SK-N-SH (cell line): ENCODE results near the gene ZNF747. TPM values are rescaled to one million over a fixed set of nuclear protein-coding genes. Genes with fewer than 3 reads are reported as not detected.

Source experiments
- CTCF ChIA-PET: fragments of 300-600, 350-600 bp; formaldehyde crosslinking; extraction: SDS; loops from one replicate; lab custom pipeline; 2021; lab: Yijun Ruan, JAX
- POLR2A ChIA-PET: fragments of 350-600 bp; sonication (Branson Sonifier 250); formaldehyde crosslinking; extraction: SDS; loops from one replicate; lab custom pipeline; 2020; ENCODE audit warnings: antibody characterized with exemption, inconsistent platforms; lab: Yijun Ruan, JAX
- DNase-seq: peaks from one replicate; pipeline ENCODE4 v3.0.0; 2012
- H2AFZ ChIP-seq: fragments of 200-600 bp; sonication (generic); 2 replicates; pipeline ENCODE4 v1.8.1; 2016; ENCODE audit warnings: antibody characterized with exemption, mild to moderate bottlenecking, low read depth
- H3F3A ChIP-seq: fragments of 200-600 bp; sonication (generic); replicated peaks from 2 replicates; pipeline ENCODE3; 2016; ENCODE audit warnings: antibody characterized with exemption, mild to moderate bottlenecking; ENCODE audit not compliant: insufficient read depth
- H3K27ac ChIP-seq, 2 experiments: fragments of 200-500 bp in 1 of 2; fragments of 200-600 bp in 1 of 2; sonication (Bioruptor generic) in 1 of 2; sonication (generic), shearing (Covaris generic) in 1 of 2; 2 replicates each; pipeline versions ENCODE4 v1.5.1 to v1.6.1; 2014 to 2016; ENCODE audit warnings: low read depth in 2 of 2, inconsistent platforms in 1 of 2, low read length in 1 of 2, mild to moderate bottlenecking in 1 of 2, mixed read lengths in 1 of 2
- H3K27me3 ChIP-seq: fragments of 200-600 bp; sonication (generic), shearing (Covaris generic); 2 replicates; pipeline ENCODE4 v1.6.1; 2016; ENCODE audit warnings: mixed run types; ENCODE audit not compliant: insufficient read depth
- H3K36me3 ChIP-seq, 2 experiments: fragments of 200-500 bp in 1 of 2; fragments of 200-600 bp in 1 of 2; sonication (Bioruptor generic) in 1 of 2; sonication (generic) in 1 of 2; replicated peaks in 1 of 2; 2 replicates each; pipeline versions ENCODE3 to v1.5.1; 2014 to 2016; ENCODE audit warnings: low read length in 1 of 2, mild to moderate bottlenecking in 1 of 2; ENCODE audit not compliant: insufficient read depth in 2 of 2, control insufficient read depth in 1 of 2
- H3K4me1 ChIP-seq, 2 experiments: fragments of 200-500 bp in 1 of 2; fragments of 200-600 bp in 1 of 2; sonication (Bioruptor generic) in 1 of 2; sonication (generic), shearing (Covaris generic) in 1 of 2; 2 replicates each; pipeline versions ENCODE4 v1.5.1 to v1.6.1; 2014 to 2016; ENCODE audit warnings: low read depth in 1 of 2, low read length in 1 of 2, mixed run types in 1 of 2; ENCODE audit not compliant: insufficient read depth in 2 of 2, control insufficient read depth in 1 of 2
- H3K4me2 ChIP-seq: fragments of 200-600 bp; sonication (generic), shearing (Covaris generic); 2 replicates; pipeline ENCODE4 v1.6.1; 2017; ENCODE audit warnings: mixed run types
- H3K4me3 ChIP-seq, 2 experiments: fragments of 200-500 bp in 1 of 2; fragments of 200-600 bp in 1 of 2; sonication (Bioruptor generic) in 1 of 2; sonication (generic), shearing (Covaris generic) in 1 of 2; 2 replicates each; pipeline versions ENCODE4 v1.5.1 to v1.8.1; 2014 to 2016; ENCODE audit warnings: low read depth in 2 of 2, inconsistent platforms in 1 of 2, low read length in 1 of 2, mild to moderate bottlenecking in 1 of 2, mixed read lengths in 1 of 2, moderate library complexity in 1 of 2
- H3K79me2 ChIP-seq: fragments of 200-600 bp; sonication (generic); 2 replicates; pipeline ENCODE4 v1.8.1; 2017; ENCODE audit warnings: mild to moderate bottlenecking; ENCODE audit not compliant: insufficient read depth
- H3K9ac ChIP-seq: fragments of 200-600 bp; sonication (generic); 2 replicates; pipeline ENCODE4 v1.6.1; 2017; ENCODE audit warnings: mixed run types
- H3K9me2 ChIP-seq: fragments of 200-600 bp; sonication (generic); 2 replicates; pipeline ENCODE4 v1.6.1; 2017; ENCODE audit warnings: mixed run types
- H3K9me3 ChIP-seq: fragments of 200-600 bp; sonication (generic); 2 replicates; pipeline ENCODE4 v1.6.1; 2017; ENCODE audit warnings: mixed run types, mild to moderate bottlenecking, moderate library complexity
- H4K20me1 ChIP-seq: fragments of 200-600 bp; sonication (generic); 2 replicates; pipeline ENCODE4 v1.6.1; 2017; ENCODE audit warnings: mild to moderate bottlenecking, mixed run types; ENCODE audit not compliant: insufficient read depth
- CHD2 ChIP-seq: fragments of 150-350 bp; IDR thresholded peaks from 2 replicates; pipeline ENCODE4 v1.6.1; 2018; ENCODE audit warnings: low read length; ENCODE audit not compliant: partially characterized antibody
- CTCF ChIP-seq: fragments of 200-600 bp; sonication (generic); IDR thresholded peaks from 2 replicates; pipeline ENCODE4 v1.6.1; 2017; ENCODE audit warnings: antibody characterized with exemption, mild to moderate bottlenecking, moderate library complexity
- ELF1 ChIP-seq: IDR thresholded peaks from 2 replicates; pipeline ENCODE4 v1.4.0; 2012
- EP300 ChIP-seq, 2 experiments: IDR thresholded peaks; 2 replicates each; pipeline versions ENCODE4 v1.4.0 to v1.6.1; 2012; ENCODE audit warnings: borderline replicate concordance in 1 of 2, low read depth in 1 of 2, low read length in 1 of 2
- EZH2phosphoT487 ChIP-seq: fragments of 200-600 bp; sonication (generic); IDR thresholded peaks from 2 replicates; pipeline ENCODE4 v1.6.1; 2017; ENCODE audit warnings: low read depth, mixed run types, mild to moderate bottlenecking, antibody characterized with exemption, moderate library complexity, borderline replicate concordance
- FOSL2 ChIP-seq: IDR thresholded peaks from 2 replicates; pipeline ENCODE4 v1.4.0; 2012; ENCODE audit warnings: low read depth, mild to moderate bottlenecking, moderate library complexity, borderline replicate concordance
- FOXJ3 ChIP-seq: sonication (generic); formaldehyde crosslinking; IDR thresholded peaks from 2 replicates; pipeline ENCODE4 v1.5.1; 2020; ENCODE audit warnings: mild to moderate bottlenecking, missing genetic modification reagents
- GABPA ChIP-seq: IDR thresholded peaks from 2 replicates; pipeline ENCODE4 v1.4.0; 2012; ENCODE audit warnings: low read depth, mild to moderate bottlenecking
- JUND ChIP-seq: IDR thresholded peaks from 2 replicates; pipeline ENCODE4 v1.4.0; 2012
- MEF2A ChIP-seq: IDR thresholded peaks from 2 replicates; pipeline ENCODE4 v1.4.0; 2012; ENCODE audit warnings: low read depth, borderline replicate concordance
- NFIC ChIP-seq: IDR thresholded peaks from 2 replicates; pipeline ENCODE4 v1.4.0; 2012; ENCODE audit warnings: borderline replicate concordance
- POLR2AphosphoS5 ChIP-seq: IDR thresholded peaks from 2 replicates; pipeline ENCODE4 v1.6.1; 2012; ENCODE audit warnings: low read depth, low read length
- RAD21 ChIP-seq: IDR thresholded peaks from 2 replicates; pipeline ENCODE4 v1.6.1; 2012; ENCODE audit warnings: mild to moderate bottlenecking, low read length
- SIN3A ChIP-seq: IDR thresholded peaks from 2 replicates; pipeline ENCODE4 v1.6.1; 2012; ENCODE audit warnings: low read depth, mild to moderate bottlenecking, low read length, moderate library complexity, borderline replicate concordance
- TEAD4 ChIP-seq: IDR thresholded peaks from 2 replicates; pipeline ENCODE4 v1.4.0; 2012; ENCODE audit warnings: mild to moderate bottlenecking, borderline replicate concordance; ENCODE audit not compliant: insufficient read depth
- USF2 ChIP-seq: fragments of 150-350 bp; IDR thresholded peaks from 2 replicates; pipeline ENCODE4 v1.6.1; 2017; ENCODE audit warnings: antibody characterized with exemption, low read length, low read depth, borderline replicate concordance
- ZBTB33 ChIP-seq: IDR thresholded peaks from 2 replicates; pipeline ENCODE4 v1.4.0; 2012; ENCODE audit warnings: low read depth, borderline replicate concordance
- WGBS: methylation state at CpG from one replicate; pipeline ENCODE4 v1.1.6; 2017; ENCODE audit warnings: low lambda C conversion rate; 5-methylcytosine and 5-hydroxymethylcytosine counted together
- polyA plus RNA-seq, 3 experiments: library from polyadenylated mRNA; depleted of rRNA; stranded (reverse); fragments of >200 nt; gene quantifications; 2 replicates each; pipeline ENCODE4 v1.2.3, GENCODE V29; 2012
- TF ChIP-seq, protein P1 (sequence below): IDR thresholded peaks from 2 replicates; pipeline ENCODE4 v1.6.1; 2012; ENCODE audit warnings: mild to moderate bottlenecking, low read depth, low read length, moderate library complexity
- TF ChIP-seq, protein P2 (sequence below): IDR thresholded peaks from 2 replicates; pipeline ENCODE4; 2012

Gene ZNF747
- polyA plus RNA-seq, 1 of the 3 experiments (the other 2 are of a cell fraction): 5.8 TPM

DNA sequence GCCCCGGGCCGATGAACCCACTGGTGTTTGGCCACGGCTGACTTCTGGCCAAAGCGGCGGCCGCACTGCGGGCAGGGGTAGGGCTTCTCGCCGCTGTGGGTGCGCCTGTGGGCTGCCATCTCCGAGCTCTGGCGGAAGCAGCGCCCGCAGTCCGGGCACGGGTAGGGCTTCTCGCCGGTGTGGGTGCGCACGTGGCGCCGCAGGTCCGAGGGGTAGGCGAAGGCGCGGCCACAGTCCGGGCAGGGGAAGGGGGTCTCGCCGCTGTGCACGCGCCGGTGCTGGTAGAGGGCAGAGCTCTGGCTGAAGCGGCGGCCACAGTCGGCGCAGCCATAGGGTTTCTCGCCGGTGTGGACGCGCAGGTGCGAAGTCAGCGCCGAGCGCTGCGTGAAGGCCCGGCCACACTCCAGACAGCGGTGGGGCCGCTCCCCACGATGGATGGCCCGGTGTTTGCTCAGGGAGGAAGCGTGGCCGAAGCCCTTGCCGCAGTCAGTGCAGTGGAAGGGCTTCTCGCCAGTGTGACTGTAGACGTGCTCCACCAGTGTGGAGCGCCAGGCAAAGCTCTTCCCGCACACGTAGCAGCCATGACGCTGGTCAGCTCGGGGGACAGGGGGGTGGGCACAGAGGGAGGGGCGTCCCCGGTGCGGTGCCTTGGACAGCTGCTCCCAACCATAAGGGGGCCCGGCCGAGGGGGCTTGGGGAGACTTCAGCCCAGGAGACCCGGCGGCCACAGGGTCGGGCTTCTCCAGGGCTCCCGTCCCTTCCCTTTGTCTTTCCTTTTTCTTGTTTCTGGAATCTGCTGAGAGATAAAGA is 20.9 kb upstream of the ZNF747 start:
- Histone ChIP-seq H3K4me3 (no peak overlapping the region), H3K79me2 (peaks cover 26% of the 10 kb centered on the region), H3K4me1 (peaks cover 0 to 6% of the 10 kb centered on the region in 2 experiments; a peak in 1 of 4 replicates), H4K20me1 (no peaks in the 10 kb centered on the region), H2AFZ (no peak overlapping the region), H3F3A (peaks cover 7% of the 10 kb centered on the region), H3K4me2 (no peak overlapping the region), H3K9ac (no peak overlapping the region), H3K9me3 (no peaks in the 10 kb centered on the region), H3K27ac (no peak overlapping the region), H3K27me3 (no peaks in the 10 kb centered on the region), H3K9me2 (no peaks in the 10 kb centered on the region), H3K36me3 (peaks cover 0 to 21% of the 10 kb centered on the region in 2 experiments)
- no peak for DNase-seq
- POLR2A ChIA-PET: interaction anchor here (0.6 to 3.8 kb wide), 2 partner anchors 14 to 20 kb away, joined by 3 to 47 read pairs; partner anchors contain the start of gene ZNF747
- WGBS: 95% methylated on average over 48 of the region's 69 CpGs
- CTCF ChIA-PET: interaction anchor here (4.1 kb wide), 1 partner anchor 19 kb away, joined by 16 read pairs; no protein-coding TSS in a partner anchor
- TF ChIP-seq CHD2: no peak
- TF ChIP-seq, protein P1, sequence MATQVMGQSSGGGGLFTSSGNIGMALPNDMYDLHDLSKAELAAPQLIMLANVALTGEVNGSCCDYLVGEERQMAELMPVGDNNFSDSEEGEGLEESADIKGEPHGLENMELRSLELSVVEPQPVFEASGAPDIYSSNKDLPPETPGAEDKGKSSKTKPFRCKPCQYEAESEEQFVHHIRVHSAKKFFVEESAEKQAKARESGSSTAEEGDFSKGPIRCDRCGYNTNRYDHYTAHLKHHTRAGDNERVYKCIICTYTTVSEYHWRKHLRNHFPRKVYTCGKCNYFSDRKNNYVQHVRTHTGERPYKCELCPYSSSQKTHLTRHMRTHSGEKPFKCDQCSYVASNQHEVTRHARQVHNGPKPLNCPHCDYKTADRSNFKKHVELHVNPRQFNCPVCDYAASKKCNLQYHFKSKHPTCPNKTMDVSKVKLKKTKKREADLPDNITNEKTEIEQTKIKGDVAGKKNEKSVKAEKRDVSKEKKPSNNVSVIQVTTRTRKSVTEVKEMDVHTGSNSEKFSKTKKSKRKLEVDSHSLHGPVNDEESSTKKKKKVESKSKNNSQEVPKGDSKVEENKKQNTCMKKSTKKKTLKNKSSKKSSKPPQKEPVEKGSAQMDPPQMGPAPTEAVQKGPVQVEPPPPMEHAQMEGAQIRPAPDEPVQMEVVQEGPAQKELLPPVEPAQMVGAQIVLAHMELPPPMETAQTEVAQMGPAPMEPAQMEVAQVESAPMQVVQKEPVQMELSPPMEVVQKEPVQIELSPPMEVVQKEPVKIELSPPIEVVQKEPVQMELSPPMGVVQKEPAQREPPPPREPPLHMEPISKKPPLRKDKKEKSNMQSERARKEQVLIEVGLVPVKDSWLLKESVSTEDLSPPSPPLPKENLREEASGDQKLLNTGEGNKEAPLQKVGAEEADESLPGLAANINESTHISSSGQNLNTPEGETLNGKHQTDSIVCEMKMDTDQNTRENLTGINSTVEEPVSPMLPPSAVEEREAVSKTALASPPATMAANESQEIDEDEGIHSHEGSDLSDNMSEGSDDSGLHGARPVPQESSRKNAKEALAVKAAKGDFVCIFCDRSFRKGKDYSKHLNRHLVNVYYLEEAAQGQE: no peak
- TF ChIP-seq EP300 (IDR thresholded peaks at IDR 0.05; ENCODE audit: borderline replicate concordance in 1 of 2, low read depth in 1 of 2, low read length in 1 of 2): no peak
- TF ChIP-seq ELF1: no peak
- no peak for TF ChIP-seq USF2
- TF ChIP-seq FOSL2: no peak
- no peak for TF ChIP-seq EZH2phosphoT487
- no peak for TF ChIP-seq JUND
- TF ChIP-seq NFIC: no peak
- TF ChIP-seq GABPA: no peak
- TF ChIP-seq SIN3A: no peak
- TF ChIP-seq ZBTB33: no peak
- TF ChIP-seq, protein P2, sequence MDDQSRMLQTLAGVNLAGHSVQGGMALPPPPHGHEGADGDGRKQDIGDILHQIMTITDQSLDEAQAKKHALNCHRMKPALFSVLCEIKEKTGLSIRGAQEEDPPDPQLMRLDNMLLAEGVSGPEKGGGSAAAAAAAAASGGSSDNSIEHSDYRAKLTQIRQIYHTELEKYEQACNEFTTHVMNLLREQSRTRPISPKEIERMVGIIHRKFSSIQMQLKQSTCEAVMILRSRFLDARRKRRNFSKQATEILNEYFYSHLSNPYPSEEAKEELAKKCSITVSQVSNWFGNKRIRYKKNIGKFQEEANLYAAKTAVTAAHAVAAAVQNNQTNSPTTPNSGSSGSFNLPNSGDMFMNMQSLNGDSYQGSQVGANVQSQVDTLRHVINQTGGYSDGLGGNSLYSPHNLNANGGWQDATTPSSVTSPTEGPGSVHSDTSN: no peak
- no peak for TF ChIP-seq FOXJ3
- TF ChIP-seq MEF2A: no peak
- no peak for TF ChIP-seq POLR2AphosphoS5
- TF ChIP-seq TEAD4: no peak
- TF ChIP-seq RAD21: no peak
- no peak for TF ChIP-seq CTCF
